ENCODE data around the gene CDK14. TPM values are rescaled to one million over a fixed set of nuclear protein-coding genes. Genes with fewer than 3 reads are reported as not detected.
A peak's percentile ranks its signal among the peaks of the same experiment; 100 is the strongest.
"Not testable (repeated sequence)": the region's sequence is repeated elsewhere in the genome, so short reads cannot be mapped to it uniquely, and the experiment has no call there.

CDK14 gene
- polyA plus RNA-seq, 3 donors: 28.6 to 35.1 (median 33.7) TPM

DNA sequence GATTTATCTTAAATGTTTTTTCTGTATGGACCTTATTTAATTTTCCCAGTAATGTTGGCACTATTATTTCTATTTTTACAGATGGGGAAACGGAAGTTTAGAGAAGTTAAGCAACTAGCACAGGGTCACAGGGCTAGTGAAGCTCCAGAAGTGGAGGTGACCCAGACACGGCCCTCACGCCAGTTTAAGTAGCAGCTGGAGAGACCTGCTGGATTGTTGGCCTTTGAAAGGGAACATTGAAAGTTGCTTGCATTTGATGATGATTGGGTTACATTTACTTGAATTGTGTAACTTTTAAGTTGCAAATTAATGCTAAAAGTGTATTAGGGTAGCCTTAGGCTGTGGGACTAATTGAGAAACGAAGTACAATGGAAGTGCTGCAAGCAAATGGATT lies 25.6 kb downstream of the CDK14 start:
- DNase-seq (ENCODE audit: extremely low read depth in 1 of 11, low read depth in 9 of 11, low spot score in 4 of 11): no peak

GRCh38 chr7:90622670-90623069 lies 26.5 kb downstream of the CDK14 start:
- no peak for DNase-seq (ENCODE audit: extremely low read depth in 1 of 11, low read depth in 9 of 11, low spot score in 4 of 11)

- no peak for DNase-seq (ENCODE audit: extremely low read depth in 1 of 11, low read depth in 9 of 11, low spot score in 4 of 11)
Observed at GRCh38 chr7:90624225-90624911, 28.2 kb downstream of the CDK14 start.

- DNase-seq (ENCODE audit: extremely low read depth in 1 of 11, low read depth in 9 of 11, low spot score in 4 of 11): no peak
Observed at GRCh38 chr7:90625051-90625450, 28.9 kb downstream of the CDK14 start.

DNA sequence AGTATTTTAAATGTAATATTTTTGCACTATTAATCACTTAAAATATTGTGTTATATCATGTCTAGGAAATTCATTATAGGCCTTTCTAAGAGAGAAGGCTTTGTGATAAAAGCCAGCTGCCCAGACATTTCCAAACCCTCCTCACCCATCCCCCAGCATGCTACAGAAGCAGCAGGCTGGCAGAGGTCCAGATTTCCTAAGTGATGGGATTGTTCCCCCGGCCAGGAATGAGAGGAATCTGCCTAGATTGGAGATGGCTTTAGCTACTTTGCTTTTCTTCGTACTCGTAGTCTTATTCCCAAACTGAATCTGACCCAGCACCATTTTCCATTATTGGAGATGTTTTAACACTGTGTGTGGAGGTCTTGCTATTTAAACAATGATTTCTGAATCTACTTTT lies 29.4 kb downstream of the CDK14 start:
- DNase-seq (ENCODE audit: extremely low read depth in 1 of 11, low read depth in 9 of 11, low spot score in 4 of 11): peak; percentile 56 to 89 (median 74)

DNA sequence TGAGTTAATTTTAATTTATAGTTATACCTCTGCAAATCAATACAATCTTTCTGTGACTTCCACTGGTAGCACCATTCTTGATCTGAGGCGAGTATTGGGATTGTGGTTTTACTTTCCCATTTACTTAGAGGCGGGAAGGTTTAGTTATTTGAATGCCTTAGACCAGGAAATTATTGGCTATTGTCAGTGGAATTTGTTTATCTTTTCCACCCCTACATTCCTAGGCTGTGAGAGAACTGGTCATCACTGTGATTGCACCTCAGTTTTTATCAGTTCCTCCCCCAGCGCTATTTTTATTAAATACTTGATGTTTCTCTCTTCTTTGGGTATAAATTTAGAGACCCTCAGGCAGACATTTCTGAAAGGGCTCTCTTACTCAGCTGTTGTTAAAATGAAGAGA lies 29.9 kb downstream of the CDK14 start:
- no peak for DNase-seq (ENCODE audit: extremely low read depth in 1 of 11, low read depth in 9 of 11, low spot score in 4 of 11)

- DNase-seq (ENCODE audit: extremely low read depth in 1 of 11, low read depth in 9 of 11, low spot score in 4 of 11): peak in 4 of 11 donors; percentile 18 to 40 (median 21)
Observed at GRCh38 chr7:90629297-90629918, 33.3 kb downstream of the CDK14 start.

- no peak for DNase-seq (ENCODE audit: extremely low read depth in 1 of 11, low read depth in 9 of 11, low spot score in 4 of 11)
Observed at GRCh38 chr7:90631502-90631901, 35.4 kb downstream of the CDK14 start.

- DNase-seq (ENCODE audit: extremely low read depth in 1 of 11, low read depth in 9 of 11, low spot score in 4 of 11): not testable (repeated sequence)
Observed at GRCh38 chr7:90639683-90640082, 43.6 kb downstream of the CDK14 start.

- DNase-seq (ENCODE audit: extremely low read depth in 1 of 11, low read depth in 9 of 11, low spot score in 4 of 11): no peak
Observed at GRCh38 chr7:90642978-90643377, 46.9 kb downstream of the CDK14 start.

DNA sequence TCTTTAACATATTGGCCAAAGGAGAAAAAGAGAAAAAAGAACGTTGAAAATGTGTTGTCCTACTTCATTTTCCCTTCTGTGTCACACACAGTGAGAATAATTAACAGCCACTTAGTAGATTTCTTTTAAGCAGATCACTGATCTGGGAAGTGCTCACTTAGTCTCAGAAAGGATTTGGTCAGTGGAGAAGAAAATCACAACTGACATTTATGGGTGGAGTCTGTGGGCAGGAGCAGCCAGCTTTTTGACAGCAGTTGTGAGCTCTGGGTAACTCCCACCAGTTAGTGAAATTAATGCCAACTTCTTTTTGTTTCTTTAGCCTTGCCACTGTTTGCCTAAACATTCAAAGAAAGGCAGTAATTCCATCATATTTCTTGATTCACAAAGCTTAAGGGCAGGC lies 49.7 kb downstream of the CDK14 start:
- DNase-seq (ENCODE audit: extremely low read depth in 1 of 11, low read depth in 9 of 11, low spot score in 4 of 11): peak in 4 of 11 donors; percentile 32 to 45 (median 38)

DNA sequence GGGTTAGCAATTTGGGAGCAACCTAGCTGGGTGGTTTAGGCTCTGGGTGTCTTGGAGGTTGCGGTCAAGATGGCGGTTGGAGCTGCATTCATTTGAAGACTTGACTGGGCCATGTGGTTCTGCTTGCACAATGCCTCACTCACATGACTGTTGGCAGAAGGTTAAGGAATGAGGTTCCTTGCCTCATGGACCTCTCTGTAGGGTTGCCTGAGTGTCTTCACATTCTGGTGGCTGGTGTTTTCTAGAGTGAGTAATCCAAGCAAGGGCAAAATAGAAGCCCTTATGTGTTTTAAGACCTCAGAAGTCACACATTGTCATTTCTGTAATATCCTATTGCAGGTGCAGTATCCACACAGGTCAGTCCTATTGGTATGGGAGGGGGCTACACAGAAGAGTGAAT lies 52.0 kb downstream of the CDK14 start:
- DNase-seq (ENCODE audit: extremely low read depth in 1 of 11, low read depth in 9 of 11, low spot score in 4 of 11): no peak

DNA sequence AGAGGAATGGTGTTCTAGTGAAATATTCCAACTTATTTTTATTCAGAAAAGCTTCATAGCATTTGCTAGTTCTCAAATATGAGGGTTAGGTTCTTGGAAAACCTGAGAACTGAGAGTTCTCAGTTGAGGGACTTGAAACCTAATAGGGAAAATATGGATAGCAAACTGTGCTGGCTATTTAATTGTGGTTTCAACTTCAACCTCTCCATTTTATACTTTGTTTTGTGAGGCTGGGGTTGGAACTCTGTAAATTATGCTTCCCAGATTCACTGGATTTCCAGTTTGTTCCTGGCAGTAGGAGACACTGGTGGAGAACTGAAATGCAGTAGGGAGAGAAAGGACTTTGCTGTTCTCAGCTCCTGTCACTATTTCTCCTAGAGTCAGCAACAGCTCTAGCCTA lies 52.7 kb downstream of the CDK14 start:
- no peak for DNase-seq (ENCODE audit: extremely low read depth in 1 of 11, low read depth in 9 of 11, low spot score in 4 of 11)

DNA sequence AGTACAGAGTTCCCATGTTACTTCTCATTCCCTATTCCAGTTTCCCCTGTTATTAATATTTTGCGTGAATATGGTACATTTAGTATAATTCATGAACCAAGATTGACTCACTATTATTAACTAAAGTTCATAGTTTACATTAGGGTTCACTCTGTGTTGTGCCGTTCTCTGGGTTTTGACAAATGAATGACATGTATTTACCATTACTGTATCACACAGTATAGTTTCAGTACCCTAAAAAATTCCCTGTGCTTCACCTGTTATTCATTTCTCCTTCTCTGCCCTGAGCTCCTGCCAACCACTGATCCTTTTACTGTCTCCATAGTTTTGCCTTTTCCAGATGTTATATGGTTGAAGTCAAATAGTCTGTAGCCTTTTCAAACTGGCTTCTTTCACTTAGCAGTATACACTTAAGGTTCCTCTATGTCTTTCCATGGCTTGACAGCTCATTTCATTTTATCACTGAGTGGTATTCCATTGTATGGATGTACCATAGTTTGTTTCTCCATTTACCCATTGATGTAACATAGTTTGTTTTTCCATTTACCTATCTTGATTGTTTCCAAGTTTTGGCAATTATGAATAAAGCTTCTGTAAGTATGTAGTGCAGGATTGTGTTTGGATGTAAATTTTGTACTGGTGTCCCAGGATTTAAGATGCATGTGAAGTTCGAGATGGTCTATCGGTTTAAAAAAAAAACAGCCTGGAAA lies 58.8 kb downstream of the CDK14 start:
- no peak for DNase-seq (ENCODE audit: extremely low read depth in 1 of 11, low read depth in 9 of 11, low spot score in 4 of 11)

- DNase-seq (ENCODE audit: extremely low read depth in 1 of 11, low read depth in 9 of 11, low spot score in 4 of 11): no peak
Observed at GRCh38 chr7:90655566-90655965, 59.4 kb downstream of the CDK14 start.

DNA sequence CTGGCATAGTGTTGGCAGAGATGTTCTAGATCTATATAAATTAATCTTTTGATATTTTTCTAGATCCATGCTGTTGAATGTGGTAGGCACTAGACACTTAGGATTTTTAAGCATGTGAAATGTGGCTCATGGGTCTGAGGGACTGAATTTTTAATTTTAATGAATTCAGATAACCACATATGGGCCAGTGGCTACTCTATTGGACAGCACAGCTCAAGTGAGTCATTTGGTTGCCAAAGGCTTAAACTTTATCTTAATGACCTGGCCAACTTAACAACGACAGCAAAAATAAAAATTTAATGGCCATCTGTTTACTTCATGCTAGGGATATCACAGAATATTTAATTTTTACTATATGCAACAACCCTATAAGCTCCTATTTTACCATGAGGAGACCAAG lies 61.4 kb downstream of the CDK14 start:
- DNase-seq (ENCODE audit: extremely low read depth in 1 of 11, low read depth in 9 of 11, low spot score in 4 of 11): no peak

DNA sequence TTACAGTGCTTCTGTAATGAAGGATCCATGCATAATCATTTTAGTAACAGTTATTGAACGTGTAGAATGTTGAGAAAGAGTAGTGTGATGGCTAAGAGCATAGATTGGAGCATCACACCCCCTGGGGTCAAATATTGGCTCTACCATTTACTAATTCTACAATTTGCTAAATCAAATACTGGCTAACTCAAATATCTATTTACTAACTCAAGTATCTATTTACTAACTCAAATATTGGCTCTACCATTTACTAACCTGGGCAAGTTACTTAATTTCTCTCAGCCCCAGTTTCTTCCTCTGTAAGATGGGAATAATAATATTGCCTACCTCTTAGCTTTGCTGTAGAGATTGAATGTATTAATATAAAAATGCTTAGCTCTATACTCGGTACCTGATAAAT lies 64.0 kb downstream of the CDK14 start:
- no peak for DNase-seq (ENCODE audit: extremely low read depth in 1 of 11, low read depth in 9 of 11, low spot score in 4 of 11)

DNA sequence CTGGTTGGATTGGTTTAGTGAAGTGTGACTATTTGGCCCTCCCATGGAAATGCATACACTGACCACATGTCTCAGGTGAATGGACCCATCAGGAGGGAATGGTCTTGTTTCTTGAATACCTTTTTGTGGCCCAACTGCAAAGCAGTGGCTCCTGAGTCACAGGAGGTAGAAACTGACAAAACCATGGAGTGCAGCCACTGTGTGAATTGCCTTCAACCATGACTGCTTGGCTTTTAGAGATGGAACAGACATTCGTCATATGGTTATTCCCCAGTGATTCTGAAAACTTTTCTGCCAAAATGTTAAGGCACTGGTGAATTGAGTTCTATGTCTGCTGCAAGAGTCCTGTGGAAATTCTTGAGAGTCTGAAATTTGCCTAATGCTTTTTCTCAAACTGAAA lies 64.7 kb downstream of the CDK14 start:
- DNase-seq (ENCODE audit: extremely low read depth in 1 of 11, low read depth in 9 of 11, low spot score in 4 of 11): no peak

DNA sequence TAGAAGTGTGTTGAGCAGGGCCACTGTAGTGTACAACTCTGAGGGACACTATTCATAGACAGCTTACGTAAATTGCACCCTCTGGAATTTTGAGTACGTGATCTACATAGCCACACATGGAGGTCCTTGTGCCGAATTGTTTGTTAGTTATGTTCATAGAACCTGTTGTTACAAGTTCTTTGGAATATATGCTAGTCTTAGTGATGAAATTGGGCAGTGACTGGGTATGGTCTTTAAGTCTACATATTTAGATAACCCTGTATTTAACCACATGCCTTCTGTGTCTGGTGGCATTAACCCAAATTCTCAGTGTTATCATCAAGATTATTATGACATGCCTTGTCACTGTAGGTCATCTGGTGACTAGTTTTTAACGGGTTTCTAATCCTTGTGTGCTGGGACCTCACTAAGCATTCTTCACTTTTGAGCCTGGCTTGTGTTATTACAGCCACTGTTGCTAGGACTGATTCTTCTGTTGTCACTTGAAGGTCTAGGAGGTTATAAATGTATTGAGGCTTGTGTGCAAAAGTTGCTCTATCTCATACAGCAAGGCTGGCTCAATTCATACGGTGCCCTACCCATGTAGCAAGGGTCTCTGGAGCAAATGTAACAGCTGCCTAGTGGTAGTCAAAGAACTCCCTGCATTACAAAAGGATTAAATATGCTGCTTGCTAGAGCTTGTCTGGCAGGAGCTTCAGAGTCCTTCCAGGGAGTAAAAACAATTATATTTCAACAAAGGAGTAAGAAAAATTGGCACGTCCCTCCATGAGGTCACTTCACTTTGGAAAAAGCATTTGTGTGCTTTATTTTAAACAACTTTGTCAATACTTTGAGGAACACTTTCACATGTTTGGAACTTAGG lies 65.4 kb downstream of the CDK14 start:
- DNase-seq (ENCODE audit: extremely low read depth in 1 of 11, low read depth in 9 of 11, low spot score in 4 of 11): no peak

DNA sequence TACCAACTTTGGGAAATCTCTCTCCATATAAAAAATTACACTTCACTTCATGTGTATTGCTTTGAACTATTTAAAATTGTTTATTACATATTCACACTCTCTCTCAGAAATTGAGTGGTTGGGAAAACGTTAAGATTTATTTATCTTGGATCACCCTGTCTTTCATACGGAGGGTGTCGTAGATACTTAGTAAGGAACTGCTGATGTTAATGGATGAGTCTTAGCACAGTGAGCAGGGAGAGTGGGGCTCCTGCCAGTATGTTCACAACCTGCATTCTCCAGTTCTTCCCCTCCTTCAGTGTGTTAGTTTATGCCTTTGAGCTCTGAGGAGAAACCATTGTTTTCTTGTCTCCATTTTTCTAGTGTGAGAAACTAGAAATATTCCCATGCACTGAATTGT lies 67.1 kb downstream of the CDK14 start:
- no peak for DNase-seq (ENCODE audit: extremely low read depth in 1 of 11, low read depth in 9 of 11, low spot score in 4 of 11)
